ENCODE data around the gene CD8B. TPM values are rescaled to one million over a fixed set of nuclear protein-coding genes. Genes with fewer than 3 reads are reported as not detected.

CD8B gene
- total RNA-seq, 1 experiment from 2014 or later = 0.24 TPM

- Histone ChIP-seq H3K27me3 (ENCODE audit: insufficient read depth, low read length) (peaks cover 45% of the 10 kb centered on the region; the same call in 1 of the 2 replicates), H3K56ac (ENCODE audit: insufficient read length, low read depth, low read length) (no peak overlapping the region), H3K4me2 (ENCODE audit: insufficient read depth, insufficient read length, low read length) (peak overlapping the region; percentile 65), H3K9me3 (ENCODE audit: control insufficient read depth, low read depth, low read length) (no peaks in the 10 kb centered on the region), H3T11ph (ENCODE audit: low read length) (no peak overlapping the region), H4K8ac (replicated peaks; ENCODE audit: insufficient read length, low read depth, low read length) (no peak overlapping the region), H3K4ac (ENCODE audit: low read depth, low read length) (no peak overlapping the region), H3K14ac (ENCODE audit: insufficient read depth, low read length) (no peak overlapping the region), H3K23ac (ENCODE audit: insufficient read length, low read depth, low read length) (no peak overlapping the region), H2BK5ac (ENCODE audit: insufficient read length, low read length) (no peak overlapping the region), H3K23me2 (ENCODE audit: insufficient read length, low read depth, low read length, poor library complexity, severe bottlenecking) (peaks cover 5% of the 10 kb centered on the region), H2BK12ac (ENCODE audit: insufficient read length, low read depth, low read length) (no peak overlapping the region), H2AK5ac (ENCODE audit: insufficient read length, low read length) (no peak overlapping the region), H3K79me1 (ENCODE audit: insufficient read depth, low read depth, low read length, poor library complexity, severe bottlenecking) (no peaks in the 10 kb centered on the region), H4K20me1 (ENCODE audit: control insufficient read depth, insufficient read depth, insufficient read length) (no peaks in the 10 kb centered on the region), H2BK120ac (ENCODE audit: low read depth, low read length, poor library complexity, severe bottlenecking) (no peak overlapping the region), H3K79me2 (ENCODE audit: insufficient read depth, low read length) (no peaks in the 10 kb centered on the region), H3K9ac (ENCODE audit: extremely low read depth, insufficient read length, low read length) (no peak overlapping the region), H4K91ac (ENCODE audit: insufficient read length, low read depth, low read length) (no peak overlapping the region), H2AFZ (ENCODE audit: low read length) (no peak overlapping the region), H3K4me1 (ENCODE audit: insufficient read depth, low read length) (no peaks in the 10 kb centered on the region), H4K5ac (ENCODE audit: insufficient read length, low read depth, low read length) (no peak overlapping the region), H2BK20ac (ENCODE audit: low read depth, low read length, poor library complexity, severe bottlenecking) (no peak overlapping the region), H3K18ac (ENCODE audit: insufficient read length, low read depth, low read length) (no peak overlapping the region), H3K27ac (ENCODE audit: insufficient read length, low read depth, low read length) (no peak overlapping the region), H2BK15ac (ENCODE audit: low read depth, low read length) (no peak overlapping the region)
- TF ChIP-seq CTCF (conservative IDR thresholded peaks at IDR 0.05) = no peak
- WGBS (ENCODE audit: extremely low coverage, insufficient read length, low lambda C conversion rate) = no CpG with 5 or more reads among the region's 40 CpGs
- Mint-ChIP-seq H3K4me1 (peaks cover 9 to 24% of the 10 kb centered on the region in 2 experiments), H3K4me3 (peak overlapping the region; percentile 39 to 75), H3K27ac (no peak overlapping the region), H3K36me3 (ENCODE audit: insufficient read depth in 1 of 3, low read depth in 3 of 3) (no peaks in the 10 kb centered on the region), H3K27me3 (ENCODE audit: low read depth) (peaks cover 99% of the 10 kb centered on the region), H3K9me3 (peaks cover 4% of the 10 kb centered on the region in 2 experiments; a peak in 4 of 5 replicates)
- DNase-seq = peak; percentile 63
These were observed 71.5 kb downstream of the CD8B start for GRCh38 chr2:86790134-86790675.
